Measurements from ENCODE around the gene ZNF609. TPM values are rescaled to one million over a fixed set of nuclear protein-coding genes. Genes with fewer than 3 reads are reported as not detected.

The ZNF609 gene
- total RNA-seq, 1 donor from 2014 or later, result 28.6 TPM

DNA sequence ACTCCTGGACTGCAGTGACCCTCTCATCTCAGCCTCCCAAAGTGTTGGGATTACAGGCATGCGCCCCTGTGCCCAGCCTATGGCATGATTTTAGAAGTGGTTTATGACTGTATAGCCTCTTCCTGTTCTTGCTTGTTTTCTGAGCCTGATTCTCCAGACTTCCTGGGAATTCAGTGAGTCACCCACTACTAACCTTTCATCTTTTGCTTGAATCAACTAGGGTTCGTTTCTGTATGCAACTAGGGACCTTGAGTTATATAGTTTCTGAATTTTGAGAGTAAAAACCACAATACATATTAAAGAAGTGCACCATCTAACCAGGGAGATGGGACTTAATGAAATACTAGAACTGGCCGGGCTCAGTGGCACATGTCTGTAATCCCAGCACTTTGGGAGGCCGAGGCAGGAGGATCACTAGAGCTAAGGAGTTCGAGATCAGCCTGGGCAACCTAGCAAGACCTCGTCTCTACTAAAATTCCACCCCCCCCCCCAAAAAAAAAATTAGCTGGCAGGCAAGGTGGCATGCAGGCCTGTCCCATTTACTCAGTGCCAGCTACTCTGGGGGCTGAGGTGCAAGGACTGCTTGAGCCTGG, 76.0 kb downstream of the ZNF609 start:
- H3K27me3 Mint-ChIP-seq, result no peaks in the 10 kb centered on the region
- intact Hi-C loops (cut with micrococcal nuclease), result no loop called here
- H3K27ac Mint-ChIP-seq, result no peak overlapping the region
- no peaks in the 10 kb centered on the region for H3K9me3 Mint-ChIP-seq
- TF ChIP-seq, protein P1, sequence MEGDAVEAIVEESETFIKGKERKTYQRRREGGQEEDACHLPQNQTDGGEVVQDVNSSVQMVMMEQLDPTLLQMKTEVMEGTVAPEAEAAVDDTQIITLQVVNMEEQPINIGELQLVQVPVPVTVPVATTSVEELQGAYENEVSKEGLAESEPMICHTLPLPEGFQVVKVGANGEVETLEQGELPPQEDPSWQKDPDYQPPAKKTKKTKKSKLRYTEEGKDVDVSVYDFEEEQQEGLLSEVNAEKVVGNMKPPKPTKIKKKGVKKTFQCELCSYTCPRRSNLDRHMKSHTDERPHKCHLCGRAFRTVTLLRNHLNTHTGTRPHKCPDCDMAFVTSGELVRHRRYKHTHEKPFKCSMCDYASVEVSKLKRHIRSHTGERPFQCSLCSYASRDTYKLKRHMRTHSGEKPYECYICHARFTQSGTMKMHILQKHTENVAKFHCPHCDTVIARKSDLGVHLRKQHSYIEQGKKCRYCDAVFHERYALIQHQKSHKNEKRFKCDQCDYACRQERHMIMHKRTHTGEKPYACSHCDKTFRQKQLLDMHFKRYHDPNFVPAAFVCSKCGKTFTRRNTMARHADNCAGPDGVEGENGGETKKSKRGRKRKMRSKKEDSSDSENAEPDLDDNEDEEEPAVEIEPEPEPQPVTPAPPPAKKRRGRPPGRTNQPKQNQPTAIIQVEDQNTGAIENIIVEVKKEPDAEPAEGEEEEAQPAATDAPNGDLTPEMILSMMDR (IDR thresholded peaks at IDR 0.05), result no peak
- POLR2A ChIA-PET, result interaction anchor here (0.7 kb wide), 4 partner anchors 10 to 164 kb away, joined by 3 to 11 read pairs (median 4); no protein-coding TSS in a partner anchor
- H3K4me3 Mint-ChIP-seq, result no peak overlapping the region
- CTCF ChIA-PET, result no interaction called here
- ATAC-seq (ENCODE audit: low read depth), result no peak
- H3K4me1 Mint-ChIP-seq, result peaks cover 22% of the 10 kb centered on the region
- no peak for DNase-seq
- H3K36me3 Mint-ChIP-seq (ENCODE audit: low read depth), result peaks cover 3% of the 10 kb centered on the region

DNA sequence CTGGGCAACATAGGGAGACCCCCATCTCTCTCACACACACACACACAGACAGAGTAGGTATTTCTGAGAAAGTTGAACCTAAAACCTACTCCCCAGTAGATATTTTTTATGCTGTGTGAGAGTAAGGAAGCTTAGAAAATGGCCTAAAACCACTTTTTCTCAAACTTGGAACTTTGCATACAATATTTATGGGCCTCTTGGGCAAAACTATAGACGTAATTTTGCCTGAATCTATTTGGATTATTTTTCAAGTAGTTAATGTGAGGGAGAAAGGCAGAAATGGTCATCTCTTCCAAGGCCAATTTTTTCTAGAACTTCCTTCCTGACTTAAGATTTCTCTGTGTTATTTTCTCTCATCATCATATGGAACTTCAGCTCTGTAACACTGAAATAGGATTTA, 81.7 kb downstream of the ZNF609 start:
- H3K27me3 Mint-ChIP-seq, result no peaks in the 10 kb centered on the region
- TF ChIP-seq, protein P1 (IDR thresholded peaks at IDR 0.05), result no peak
- peaks cover 6% of the 10 kb centered on the region for H3K4me1 Mint-ChIP-seq
- ATAC-seq (ENCODE audit: low read depth) (no peak), DNase-seq (no peak)
- H3K4me3 Mint-ChIP-seq, result no peak overlapping the region
- intact Hi-C loops (cut with micrococcal nuclease), result no loop called here
- CTCF ChIA-PET, result no interaction called here
- POLR2A ChIA-PET, result interaction anchor here (0.7 kb wide), 1 partner anchor 8 kb away, joined by 3 read pairs; no protein-coding TSS in a partner anchor
- no peak overlapping the region for H3K27ac Mint-ChIP-seq
- peaks cover 3% of the 10 kb centered on the region for H3K36me3 Mint-ChIP-seq (ENCODE audit: low read depth)
- no peaks in the 10 kb centered on the region for H3K9me3 Mint-ChIP-seq

DNA sequence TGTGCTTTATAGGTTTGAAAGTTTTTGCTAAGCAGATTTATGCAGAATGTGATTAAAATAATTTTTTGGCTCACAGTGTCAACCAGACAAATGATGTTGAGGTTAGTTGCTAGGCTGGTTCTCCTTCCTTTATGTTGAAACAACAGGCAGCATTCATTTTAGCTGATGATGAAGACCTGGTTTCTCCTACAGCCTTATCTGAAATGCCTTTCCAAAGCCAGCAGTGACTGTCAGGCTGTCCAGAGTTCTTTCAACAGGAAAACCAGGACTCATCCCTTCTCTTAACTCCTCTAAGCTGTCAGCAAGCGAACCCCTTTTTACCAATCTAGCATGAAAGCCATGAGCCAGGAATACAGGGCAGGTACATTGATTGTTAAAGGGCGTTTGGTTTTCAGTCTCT, 84.1 kb downstream of the ZNF609 start:
- Mint-ChIP-seq H3K4me1 (peaks cover 7% of the 10 kb centered on the region), H3K9me3 (no peaks in the 10 kb centered on the region), H3K27me3 (no peaks in the 10 kb centered on the region), H3K4me3 (no peak overlapping the region), H3K27ac (no peak overlapping the region), H3K36me3 (ENCODE audit: low read depth) (peaks cover 5% of the 10 kb centered on the region)
- DNase-seq, result no peak
- CTCF ChIA-PET, result no interaction called here
- TF ChIP-seq, protein P1 (IDR thresholded peaks at IDR 0.05), result no peak
- intact Hi-C loops (cut with micrococcal nuclease), result no loop called here
- ATAC-seq (ENCODE audit: low read depth), result no peak
- POLR2A ChIA-PET, result no interaction called here

DNA sequence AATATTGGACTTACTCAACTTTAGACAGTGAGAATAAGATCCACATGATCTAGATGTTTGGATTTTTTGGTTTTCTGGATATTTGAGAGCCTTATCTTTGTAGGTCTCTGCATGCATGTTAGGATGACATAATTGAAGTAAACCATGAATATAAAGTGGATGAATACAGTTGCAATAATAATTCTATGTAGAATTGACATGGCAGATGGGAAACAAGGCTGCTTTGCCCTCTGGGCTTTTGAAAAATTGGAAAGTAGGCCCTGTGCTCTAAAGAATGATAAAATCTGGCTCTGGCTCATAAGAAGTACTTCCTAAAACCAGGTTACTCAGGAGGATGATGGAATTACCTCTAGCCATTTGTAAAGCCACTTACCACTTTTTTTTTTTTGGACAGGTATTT, 86.9 kb downstream of the ZNF609 start:
- no peak overlapping the region for H3K27ac Mint-ChIP-seq
- intact Hi-C loops (cut with micrococcal nuclease), result no loop called here
- H3K27me3 Mint-ChIP-seq, result no peaks in the 10 kb centered on the region
- ATAC-seq (ENCODE audit: low read depth), result no peak
- H3K9me3 Mint-ChIP-seq, result no peaks in the 10 kb centered on the region
- ChIA-PET POLR2A (no interaction called here), CTCF (no interaction called here)
- peaks cover 5% of the 10 kb centered on the region for H3K4me1 Mint-ChIP-seq
- TF ChIP-seq, protein P1 (IDR thresholded peaks at IDR 0.05), result no peak
- no peak for DNase-seq
- H3K4me3 Mint-ChIP-seq, result no peak overlapping the region
- peaks cover 6% of the 10 kb centered on the region for H3K36me3 Mint-ChIP-seq (ENCODE audit: low read depth)

DNA sequence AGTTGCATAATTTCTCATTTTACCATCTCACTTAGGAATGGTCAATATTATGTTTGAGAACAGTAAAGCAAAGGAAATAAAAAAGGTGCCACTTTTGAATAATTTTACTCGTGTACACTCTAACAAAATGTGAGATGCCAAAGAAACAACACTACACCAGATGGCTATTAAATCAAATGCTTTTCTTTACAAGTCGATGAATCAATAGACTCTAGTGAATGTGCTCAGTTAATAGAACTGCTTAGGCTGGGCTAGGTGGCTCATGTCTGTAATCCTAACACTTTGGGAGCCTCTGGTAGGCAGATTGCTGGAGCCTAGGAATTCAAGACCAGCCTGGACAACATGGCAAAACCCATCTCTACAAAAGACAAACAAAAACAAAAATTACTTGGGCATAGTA, 87.9 kb downstream of the ZNF609 start:
- TF ChIP-seq, protein P1 (IDR thresholded peaks at IDR 0.05), result no peak
- intact Hi-C loops (cut with micrococcal nuclease), result no loop called here
- POLR2A ChIA-PET, result no interaction called here
- CTCF ChIA-PET, result no interaction called here
- no peak overlapping the region for H3K27ac Mint-ChIP-seq
- peaks cover 5% of the 10 kb centered on the region for H3K36me3 Mint-ChIP-seq (ENCODE audit: low read depth)
- no peak overlapping the region for H3K4me3 Mint-ChIP-seq
- peaks cover 5% of the 10 kb centered on the region for H3K4me1 Mint-ChIP-seq
- H3K27me3 Mint-ChIP-seq, result no peaks in the 10 kb centered on the region
- DNase-seq (no peak), ATAC-seq (ENCODE audit: low read depth) (no peak)
- H3K9me3 Mint-ChIP-seq, result no peaks in the 10 kb centered on the region
